GM18873 (cell line): ENCODE data around the gene PDE4D.
"Not testable (repeated sequence)": the region's sequence is repeated elsewhere in the genome, so short reads cannot be mapped to it uniquely, and the experiment has no call there.

Source experiments
- ATAC-seq: cut with Tn5 transposase; IDR thresholded peaks from one replicate; pipeline ENCODE4 v1.9.1; 2021; ENCODE audit warnings: mild to moderate bottlenecking, moderate library complexity, moderate number of reproducible peaks; ENCODE audit not compliant: unreplicated experiment, low FRiP score

The PDE4D gene

DNA sequence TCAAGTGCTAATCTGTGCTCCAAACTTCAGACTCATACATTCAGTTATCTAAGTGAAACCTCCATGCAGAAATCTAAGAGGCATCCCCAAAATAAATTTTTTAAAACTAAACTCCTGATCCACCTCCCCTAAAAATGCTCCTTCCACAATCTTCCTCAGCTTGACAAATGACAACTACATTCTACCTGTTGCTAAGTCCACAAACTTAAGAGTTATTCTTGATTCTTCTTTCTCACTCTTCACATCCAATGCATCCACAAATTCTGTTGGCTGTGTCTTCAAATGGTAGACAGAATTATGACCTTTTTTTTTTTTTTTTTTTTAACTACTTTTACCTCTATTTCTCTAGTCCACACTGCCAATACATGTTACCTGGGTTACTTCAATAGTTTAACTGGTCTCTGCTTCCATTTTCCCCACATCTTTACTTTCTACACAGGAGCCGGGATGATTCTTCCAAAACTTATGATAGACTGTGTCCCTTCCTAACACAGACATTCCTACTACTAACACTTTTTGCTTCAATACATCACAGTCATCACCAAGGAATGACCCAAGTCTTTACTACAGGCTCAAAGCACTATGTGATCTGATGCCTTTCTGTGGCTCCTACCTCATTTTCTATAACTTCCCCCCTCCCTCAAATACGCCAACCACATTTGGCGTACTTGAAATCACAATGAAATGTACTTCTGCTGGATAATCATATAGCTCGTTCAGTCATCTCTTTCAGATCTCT, 143.6 kb downstream of the PDE4D start:
- no peak for ATAC-seq

DNA sequence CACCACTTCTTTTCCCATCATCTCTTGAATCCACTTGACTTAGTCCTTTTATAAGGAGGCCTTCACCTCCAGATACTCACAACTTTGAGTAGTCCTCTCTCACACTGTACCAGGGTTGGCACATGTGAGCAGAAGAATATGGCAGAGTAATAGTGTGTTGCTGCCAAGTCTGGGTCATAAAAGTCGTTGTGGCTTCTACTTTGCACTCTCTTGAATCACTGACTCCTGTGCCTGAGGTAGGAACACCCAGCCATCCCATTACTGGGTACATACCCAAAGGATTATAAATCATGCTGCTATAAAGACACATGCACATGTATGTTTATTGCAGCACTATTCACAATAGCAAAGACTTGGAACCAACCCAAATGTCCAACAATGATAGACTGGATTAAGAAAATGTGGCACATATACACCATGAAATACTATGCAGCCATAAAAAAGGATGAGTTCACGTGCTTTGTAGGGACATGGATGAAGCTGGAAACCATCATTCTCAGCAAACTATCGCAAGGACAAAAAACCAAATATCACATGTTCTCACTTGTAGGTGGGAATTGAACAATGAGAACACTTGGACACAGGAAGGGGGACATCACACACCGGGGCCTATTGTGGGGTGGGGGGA, 145.4 kb downstream of the PDE4D start:
- ATAC-seq: not testable (repeated sequence)

DNA sequence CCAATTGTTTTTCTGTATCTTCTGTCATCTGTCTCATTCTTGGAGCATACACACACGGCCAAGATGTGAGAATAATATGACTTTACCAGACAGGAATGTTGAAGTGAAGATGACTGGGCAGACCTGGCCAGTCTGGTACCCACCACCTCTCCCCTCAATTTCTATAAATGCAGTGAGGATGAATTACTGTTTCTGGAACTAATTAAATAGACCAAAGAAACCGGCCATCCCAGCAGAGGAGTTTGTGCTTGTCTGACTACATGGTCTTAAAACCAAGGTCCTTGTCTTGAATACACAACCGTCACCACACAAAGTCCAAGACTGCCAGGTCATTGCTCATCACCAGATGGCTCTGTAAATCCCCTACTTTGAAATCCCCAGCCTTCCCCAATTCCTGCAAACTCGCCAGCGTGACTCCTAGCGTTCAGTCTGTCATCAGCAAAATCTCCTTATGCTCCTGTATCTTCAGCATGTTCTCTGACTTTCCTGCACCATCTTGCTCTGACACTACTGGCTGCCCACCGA, 147.2 kb downstream of the PDE4D start:
- ATAC-seq: no peak

DNA sequence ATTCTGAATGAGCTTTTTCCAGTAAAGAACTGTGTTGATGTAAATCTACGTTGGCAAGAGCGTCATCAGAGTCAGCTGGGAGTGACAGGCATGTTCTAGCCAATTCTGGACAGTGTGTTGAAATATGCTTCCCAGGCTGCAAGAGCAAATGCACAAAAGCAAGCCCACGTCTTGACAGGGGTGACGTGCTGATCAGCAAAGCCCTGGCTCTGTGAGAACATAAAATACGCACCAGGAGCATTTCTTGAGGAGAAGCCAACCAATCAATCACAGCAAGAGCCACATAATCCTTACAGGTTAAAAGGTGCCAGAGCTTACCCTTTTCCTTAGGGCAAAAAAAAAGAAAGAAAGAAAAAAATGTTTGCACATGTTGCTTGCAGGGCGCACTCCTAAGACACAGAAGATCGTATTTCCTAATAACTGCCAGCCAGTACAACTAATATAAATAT, 148.1 kb downstream of the PDE4D start:
- no peak for ATAC-seq

DNA sequence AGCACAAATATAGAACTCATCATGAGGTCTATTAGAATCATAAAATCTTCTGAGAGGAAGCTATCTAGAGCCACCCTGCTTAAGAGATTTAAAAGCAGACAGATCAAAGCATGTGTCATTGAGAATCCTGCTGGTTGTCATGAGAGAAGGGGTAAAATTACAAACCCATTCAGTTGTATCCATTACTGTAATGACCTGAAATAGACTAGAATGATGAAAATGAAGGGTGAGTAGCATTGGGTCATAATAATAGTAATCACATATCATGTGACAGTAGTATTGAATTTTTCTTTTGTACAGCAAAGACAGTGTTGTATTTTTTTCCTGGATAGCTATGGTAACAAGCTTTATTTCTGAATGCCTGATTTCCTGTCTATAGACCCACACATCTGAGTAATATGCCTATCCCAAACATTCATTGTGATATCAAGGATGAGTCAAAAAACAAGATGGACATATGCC, 149.0 kb downstream of the PDE4D start:
- no peak for ATAC-seq

DNA sequence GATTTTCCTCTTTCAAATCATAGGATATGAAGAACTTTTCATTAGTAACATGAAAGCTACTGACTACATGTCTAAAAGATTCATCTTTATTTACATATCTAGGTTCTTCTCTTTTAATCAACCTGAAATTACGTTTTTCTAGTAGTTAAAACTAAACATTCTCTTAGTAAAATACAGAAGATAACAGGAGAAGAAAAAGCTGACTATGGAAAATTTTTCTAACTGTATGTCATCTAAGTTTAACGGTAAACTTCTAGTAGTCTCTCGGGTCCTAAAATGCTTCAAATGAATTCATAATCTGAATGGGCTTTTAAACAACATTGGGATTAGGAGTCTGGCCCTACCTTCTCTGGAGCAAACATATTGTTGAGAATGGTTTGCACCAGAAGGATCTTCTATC, 151.9 kb downstream of the PDE4D start:
- no peak for ATAC-seq

DNA sequence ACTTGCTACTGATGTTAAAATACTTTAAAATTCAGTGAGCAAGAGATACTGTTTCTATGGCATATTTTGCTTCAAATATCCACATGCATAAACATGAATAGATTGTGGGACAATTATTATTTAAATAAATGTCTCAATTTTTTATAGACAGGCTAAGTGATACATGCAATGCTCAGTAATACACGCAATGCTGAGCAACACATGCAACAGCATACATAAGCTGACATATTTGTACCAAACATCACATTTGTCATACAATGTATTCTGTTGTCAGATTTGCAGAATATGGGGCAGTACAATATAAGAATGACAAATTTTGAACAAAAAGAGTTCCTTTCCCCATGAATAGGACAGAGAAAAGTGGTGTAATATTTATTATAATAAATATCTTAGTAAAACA, 155.5 kb downstream of the PDE4D start:
- no peak for ATAC-seq

DNA sequence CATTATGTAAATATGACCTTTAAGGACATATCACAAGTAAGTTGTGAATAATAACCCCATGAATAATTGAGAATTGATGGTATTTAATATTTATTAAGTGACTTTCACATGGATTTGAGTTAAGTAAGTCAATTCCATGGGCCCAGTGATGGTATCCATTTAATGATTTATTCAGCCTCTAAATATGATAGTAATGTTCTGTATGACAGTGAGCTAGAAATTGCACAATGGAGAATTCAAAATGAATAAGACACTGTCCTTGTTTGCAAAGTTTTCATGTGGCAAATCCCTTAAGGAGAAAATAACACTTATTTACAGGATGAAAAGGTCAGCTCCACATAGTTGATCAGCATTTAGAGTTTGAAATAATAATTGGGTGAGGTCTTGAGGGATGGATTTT, 160.7 kb downstream of the PDE4D start:
- ATAC-seq: no peak

DNA sequence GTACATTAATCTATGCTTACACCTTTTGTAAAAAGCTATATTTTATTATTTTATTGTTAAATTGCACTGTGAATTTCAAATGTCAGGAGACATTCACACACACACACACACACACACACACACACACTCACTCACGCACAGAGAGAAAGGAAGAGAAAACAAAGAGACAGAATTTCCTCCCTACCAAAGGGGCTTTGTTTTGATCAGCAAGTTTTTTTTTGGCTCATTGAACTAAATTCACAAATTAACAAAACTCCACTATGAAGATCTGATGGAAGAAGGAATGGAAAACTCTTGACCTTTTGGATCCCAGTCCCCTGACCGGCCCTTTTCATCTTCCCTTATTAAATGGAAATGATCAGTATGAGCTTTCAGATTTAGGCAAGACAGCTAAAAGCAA, 161.2 kb downstream of the PDE4D start:
- no peak for ATAC-seq

DNA sequence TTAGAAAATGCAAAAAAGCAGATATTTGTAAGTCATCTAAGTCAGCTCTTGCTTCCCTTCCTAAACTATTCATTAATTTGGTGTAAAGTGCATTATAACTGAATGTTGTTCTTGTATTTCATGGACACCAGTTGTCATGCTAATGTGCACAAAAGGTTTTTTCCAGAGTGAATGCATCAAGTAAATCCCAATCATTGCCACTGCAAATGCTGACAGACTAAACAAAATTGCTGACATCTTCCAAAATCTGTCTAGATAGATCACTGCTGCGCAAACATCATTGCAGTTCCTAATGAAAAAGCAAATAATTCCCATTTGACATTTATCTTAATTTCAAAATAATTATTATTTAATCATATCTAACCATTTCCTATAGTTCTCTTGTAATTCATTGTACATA, 161.7 kb downstream of the PDE4D start:
- no peak for ATAC-seq

DNA sequence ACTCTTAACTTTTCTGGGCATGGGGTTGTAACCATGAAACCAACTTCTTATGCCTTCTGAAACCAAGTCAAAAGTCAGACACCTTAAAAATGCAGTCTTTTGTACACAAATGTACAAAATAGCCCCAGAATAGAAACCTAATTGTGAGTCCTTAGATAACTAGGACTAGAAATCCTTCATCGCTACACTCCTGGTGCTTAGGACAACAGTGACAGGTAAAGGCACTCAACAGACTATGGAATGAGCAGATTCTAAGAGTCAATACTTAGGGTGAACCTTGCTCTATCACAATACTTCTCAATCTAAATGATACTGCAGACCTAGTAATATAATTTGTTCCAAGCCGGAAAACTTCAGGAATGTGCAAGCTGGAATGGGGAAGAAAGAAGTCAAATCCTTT, 163.7 kb downstream of the PDE4D start:
- no peak for ATAC-seq

DNA sequence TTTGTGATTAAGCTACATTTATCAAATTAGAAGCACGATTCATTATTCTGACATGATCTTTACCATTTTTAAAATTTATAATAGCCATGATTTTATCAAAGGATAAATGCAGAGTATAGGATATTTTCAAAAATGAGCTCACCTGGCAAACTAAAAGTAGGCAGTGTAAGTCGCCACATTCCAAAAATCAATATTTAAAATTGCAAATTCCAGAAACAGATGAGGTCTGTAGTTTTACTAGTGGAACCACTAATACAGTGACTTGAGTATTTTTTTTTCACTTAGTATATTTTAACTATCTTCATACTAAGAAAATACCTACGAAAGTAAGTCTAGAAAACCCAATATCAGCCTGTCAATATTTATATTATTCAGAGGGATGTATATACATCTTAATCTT, 164.2 kb downstream of the PDE4D start:
- ATAC-seq: no peak

DNA sequence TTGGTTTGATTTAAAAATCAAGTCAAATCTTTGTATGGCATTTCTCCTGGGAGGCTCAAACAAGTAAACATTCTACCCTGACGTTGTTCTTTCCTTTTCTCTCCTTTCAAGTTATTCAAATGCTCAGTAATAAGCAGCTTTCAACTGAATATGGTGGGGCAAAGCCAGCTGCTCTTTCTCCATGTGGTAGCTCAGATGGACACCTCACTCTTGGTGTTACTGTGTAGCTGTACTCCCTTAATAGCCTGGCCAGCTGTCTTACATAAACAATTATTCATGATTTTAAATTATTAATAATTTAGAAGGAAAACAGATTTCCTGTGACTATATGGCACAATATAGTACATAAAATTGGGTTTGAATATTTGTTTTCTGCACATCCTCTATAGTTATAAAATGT, 165.2 kb downstream of the PDE4D start:
- no peak for ATAC-seq

DNA sequence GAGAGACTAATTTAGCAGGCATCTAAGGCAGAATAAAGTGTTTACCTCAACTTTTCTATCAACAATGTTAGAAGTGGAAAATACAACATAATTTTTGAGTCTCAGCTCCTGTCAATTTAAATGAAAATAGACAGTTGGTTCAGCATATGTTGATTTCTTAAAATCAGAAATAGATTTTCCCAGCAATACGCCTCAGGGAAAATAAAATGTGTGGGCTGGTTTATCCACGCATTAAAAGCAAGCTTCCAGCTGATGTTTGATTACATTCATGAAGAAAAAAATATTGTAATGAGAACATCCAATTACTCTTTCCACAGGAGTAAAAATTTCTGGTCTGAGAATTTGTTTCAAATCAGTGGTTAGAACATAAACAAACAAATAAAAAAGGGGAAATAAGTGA, 166.3 kb downstream of the PDE4D start:
- no peak for ATAC-seq

DNA sequence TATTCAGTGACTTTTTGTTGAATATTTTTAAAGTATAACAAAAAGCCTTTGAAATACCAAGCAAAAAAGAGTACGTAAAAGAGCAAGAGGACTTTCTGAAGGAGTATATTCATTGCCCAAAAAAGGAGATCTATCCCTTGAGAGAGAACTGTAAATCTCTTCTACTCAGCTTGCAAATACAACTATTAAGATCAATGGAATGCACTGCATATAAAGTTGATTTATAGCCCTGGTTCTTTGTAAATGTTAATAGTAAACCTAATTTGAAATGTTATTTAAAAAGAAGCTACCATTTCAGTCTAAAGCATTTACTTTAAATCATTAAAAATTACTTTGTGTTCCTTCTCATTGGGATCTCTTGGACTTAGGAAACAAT, 168.1 kb downstream of the PDE4D start:
- no peak for ATAC-seq

DNA sequence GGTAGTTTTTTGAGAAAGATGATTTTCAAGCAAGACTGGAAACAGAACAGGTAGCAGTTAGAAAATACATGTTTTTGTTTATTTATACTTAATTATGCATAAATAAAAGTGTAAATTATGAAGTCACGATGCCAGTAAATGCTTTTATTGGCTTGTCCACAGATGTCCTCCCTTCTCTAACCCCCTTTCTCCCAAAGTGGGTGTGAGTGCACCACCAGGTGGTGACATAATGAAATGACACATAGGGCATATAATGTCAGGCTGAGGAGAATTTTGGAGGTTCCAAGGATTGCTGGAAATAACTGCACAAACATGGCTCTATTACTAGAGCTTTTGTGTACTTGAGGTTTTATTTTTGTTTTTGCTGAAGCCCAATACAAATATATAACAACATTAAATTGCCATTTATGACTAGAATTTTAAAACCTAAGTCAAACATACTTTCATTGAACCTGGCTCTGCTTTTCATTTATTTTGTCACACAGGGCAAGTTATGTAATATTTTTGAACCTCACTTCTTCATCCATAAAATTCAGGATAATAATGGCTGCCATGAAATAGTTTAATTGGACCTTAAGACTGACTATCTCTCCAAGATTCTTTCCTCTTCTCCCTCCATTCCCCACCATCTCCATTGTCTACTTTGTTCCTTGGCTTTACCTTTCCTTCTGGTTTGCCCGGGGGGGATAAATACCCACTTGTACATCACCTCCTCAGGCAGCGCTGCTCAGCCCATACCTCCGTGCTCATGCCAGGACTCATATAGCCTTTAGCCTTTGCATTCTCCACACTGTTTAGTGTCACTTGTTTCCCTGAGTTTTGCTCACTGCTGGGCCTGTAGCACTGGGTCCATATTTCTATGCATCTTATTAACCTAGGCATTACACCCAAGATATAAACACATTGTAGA, 168.8 kb downstream of the PDE4D start:
- ATAC-seq: no peak

DNA sequence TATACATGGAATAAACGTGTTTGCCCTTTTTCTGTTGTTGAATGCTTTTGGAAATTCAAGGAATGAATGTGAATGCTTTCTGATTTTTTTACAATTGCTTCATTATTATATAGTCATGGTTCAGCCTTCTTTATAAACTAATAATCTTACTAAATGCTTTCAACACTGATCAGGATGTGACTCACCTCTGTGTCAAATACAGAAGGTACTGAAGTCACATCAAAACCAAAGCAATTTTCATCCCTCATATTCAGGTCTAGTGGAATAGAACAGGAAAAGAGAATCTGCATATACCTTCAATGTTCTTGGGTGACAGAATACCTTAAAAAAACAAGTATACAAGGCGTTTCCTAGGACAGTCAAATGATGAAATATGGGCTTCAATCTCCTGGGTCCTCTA, 170.7 kb downstream of the PDE4D start:
- ATAC-seq: no peak

DNA sequence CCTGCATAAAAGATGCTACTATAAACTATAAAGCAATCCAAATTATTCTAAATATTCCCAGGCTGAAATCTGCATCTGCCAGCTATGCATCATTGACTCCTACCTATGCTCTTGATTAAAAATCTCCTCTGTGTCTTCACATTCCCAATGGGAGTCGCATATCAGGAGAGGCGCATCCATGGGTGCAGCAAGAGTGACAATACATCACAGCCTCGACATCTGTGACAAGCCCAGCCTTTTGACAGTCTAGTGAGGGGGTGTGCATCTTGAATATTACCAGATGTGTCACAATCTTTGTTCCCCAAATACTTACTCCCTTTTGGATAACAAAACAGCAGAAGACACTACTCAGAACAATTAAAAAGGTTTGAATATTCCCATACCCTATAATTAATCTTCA, 171.8 kb downstream of the PDE4D start:
- no peak for ATAC-seq

DNA sequence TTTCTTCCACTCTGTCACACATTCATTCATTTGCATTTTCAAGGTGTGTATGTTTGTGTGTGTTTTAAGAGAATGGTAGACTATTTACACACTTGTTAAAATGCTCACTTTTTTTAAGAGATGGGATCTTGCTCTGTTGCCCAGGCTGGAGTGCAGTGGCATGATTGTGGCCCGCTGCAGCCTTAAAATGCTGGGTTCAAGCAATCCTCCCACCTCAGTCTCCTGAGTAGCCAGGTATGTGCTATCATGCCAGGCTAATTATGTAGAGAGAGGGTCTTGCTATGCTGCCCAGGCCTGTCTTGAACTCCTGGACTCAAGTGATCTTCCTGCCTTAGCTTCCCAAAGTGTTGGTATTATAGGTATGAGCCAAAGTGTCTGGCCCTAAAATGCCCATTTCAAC, 173.5 kb downstream of the PDE4D start:
- no peak for ATAC-seq

DNA sequence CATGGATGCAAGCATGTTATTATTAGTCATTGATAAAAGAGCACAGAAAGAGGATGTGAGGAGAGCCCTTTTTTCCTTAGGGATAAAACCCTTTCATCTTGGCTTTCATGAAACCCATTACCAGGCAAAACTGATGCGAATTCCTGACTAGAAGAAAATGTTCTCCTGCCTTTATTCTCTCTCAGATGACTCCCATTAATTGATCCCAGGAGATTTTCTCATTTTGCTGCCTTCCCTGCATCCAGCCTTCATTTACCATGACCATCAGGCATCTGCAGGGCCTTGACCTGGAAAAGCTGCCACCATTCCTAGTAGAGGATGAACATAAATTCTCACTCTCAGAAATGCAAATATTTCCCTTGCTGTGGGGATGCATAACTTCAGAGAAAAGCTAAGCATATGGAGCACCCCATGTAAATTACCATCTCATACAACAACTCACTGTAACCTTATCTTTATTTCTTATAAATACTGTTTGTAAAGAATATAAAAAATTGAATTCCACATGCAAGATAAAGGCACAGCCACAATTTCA, 176.5 kb downstream of the PDE4D start:
- ATAC-seq: no peak

DNA sequence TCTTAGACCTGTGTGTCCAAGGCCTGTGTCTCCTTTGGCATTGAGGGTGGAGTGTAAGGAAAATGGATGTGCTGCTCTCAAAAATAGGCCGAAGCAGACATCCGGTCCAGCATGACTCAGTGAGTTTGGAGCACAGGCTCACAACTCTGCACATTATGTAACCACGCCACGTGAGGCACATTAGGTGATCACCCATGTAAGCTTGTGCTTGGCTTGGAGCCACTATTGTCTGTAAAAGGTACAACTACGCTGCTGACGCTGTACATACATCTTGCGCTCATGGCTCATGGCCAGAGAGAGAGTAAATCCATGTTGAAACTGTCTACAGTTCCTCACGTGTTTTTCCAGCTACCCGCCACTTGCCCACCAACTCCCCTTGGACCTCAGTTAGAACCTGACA, 177.5 kb downstream of the PDE4D start:
- no peak for ATAC-seq
